GM18499 (cell line): Measurements from ENCODE around the gene MAMDC4.

ENCODE experiments used
- ATAC-seq: cut with Tn5 transposase; IDR thresholded peaks from one replicate; pipeline ENCODE4 v1.9.1; 2021; ENCODE audit warnings: moderate number of reproducible peaks; ENCODE audit not compliant: insufficient read depth, unreplicated experiment

The MAMDC4 gene

DNA sequence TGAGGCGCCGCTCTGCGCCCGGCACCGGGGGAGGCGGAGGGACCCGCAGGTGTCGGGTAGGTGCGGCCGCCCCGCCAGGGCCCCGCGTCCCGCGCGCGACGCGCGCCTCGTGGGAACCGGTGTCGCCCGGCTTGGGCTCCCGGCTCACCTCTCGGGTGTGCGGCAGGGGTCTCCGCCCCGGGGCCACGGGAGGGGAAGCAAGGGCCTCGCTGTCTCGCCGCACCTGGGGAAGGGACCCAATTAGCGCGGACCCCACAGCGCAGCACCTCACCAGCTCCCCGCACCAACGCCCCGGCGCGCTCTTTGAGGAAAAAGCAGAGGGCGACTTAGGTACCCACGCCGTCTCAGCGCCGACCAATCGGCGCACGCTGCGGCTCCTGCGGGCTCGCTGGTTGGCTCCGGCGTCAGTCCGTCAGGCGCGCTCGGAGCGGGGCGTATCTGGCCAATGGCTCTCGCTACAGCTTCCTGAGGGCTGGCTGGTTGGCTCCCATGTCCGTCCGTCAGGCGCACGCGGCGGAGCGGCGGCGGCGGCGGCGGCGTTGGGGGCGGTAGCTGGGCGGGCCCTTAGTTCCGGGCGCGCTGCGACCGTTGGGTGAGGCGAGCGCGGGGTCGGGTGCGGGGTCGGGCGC lies 33.9 kb downstream of the MAMDC4 start, which contains the start of gene TRAF2:
TSS of gene TRAF2 (plus strand) at position 567 of the 629 bp plus-strand sequence. CDS start 12,225 bp downstream, outside the sequence.
- ATAC-seq = peak; percentile 44

DNA sequence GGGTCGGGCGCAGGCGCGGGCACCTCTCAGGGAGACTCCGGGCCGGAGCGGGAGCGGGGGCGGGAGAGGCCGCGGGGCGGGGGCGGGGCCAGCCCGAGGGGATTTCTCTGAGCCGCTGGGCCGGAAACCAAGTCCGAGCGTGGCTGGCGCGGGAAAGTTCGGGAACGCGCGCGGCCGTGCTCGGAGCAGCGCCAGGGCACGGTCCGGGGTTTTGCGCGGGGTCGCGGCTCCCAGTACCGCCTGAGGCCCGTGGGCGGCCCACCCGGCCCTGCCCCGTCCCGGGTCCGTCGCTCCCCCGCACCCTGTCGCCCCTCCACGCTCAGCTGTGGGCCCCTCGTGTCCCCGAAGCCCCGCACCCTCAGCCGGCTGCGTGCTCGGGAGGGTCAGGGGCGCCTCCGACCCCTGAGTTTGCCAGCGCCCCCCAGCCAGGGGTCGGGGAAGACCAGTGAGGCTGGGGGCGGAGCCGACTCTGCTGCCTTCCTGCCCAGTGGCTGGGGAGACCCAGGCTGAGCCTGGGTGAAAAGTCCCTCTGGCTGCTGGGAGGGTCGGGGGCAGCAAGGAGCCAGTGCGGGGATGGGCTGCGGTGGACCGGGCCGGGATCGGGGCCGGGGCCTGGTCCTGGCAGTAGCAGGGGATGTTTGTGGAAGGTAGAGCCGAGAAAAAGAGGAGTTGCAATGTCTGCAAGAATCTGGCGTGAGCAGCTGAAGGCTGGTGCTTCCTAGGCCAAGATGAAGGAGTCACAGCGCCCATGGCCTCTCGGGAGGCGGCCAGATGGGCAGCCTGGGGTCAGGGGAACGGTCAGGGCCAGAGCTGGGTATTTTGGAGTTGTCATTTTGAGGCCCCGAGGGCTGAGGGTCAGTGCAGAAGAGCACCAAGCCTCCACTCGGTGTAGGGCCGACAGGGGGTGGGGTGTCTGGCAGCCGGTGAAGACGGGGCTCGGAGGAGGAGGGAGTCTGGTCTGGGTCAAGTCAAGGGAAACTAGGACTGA lies 34.8 kb downstream of the MAMDC4 start:
- ATAC-seq = no peak

DNA sequence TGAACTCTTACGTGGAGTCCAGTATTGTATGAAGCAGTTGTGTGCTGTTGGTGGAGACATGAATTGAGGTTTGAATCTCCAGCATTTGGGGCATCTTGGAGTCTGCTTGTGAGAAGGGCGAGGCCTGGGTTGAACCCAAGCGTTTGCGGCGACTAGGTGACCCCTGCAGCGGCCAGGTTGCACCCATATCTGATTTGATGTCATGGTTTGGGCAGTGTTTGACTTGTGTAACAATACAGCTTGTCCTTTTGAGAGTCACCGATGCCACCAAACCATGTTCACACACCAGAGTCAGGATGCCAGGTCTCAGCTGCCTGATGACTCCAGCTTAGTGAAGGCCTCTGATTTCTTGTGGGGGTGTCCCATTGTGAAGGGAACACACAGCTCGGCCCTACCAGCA lies 36.3 kb downstream of the MAMDC4 start:
- no peak for ATAC-seq

DNA sequence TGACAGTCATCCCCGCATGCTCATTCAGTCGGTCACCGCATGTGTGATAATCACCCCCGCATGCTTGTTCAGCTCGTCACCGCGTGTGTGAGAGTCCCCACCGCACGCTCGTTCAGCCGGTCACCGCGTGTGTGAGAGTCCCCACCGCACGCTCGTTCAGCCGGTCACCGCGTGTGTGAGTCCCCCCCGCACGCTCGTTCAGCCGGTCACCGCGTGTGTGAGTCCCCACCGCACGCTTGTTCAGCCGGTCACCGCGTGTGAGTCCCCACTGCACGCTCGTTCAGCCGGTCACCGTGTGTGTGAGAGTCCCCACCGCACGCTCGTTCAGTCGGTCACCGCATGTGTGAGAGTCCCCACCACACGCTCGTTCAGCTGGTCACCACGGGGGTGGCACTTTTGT lies 37.7 kb downstream of the MAMDC4 start:
- no peak for ATAC-seq

DNA sequence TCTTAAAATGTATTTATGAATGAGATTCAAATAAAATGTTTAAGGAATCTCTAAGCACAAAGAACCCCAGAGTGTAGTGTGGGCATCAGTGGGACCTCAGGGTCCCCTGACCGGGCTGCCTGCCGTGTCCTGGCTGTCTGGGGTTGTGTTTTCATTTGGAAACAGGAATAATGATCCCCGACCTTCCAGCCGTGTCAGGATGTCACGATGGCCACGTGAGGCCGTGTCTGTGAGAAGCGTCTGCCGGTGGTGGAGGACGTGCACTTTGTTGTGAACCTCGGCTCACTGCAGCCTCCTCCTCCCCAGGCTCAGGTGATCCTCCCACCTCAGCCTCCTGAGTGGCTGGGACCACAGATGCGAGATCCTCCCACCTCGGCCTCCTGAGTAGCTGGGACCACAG lies 38.5 kb downstream of the MAMDC4 start:
- ATAC-seq = no peak

DNA sequence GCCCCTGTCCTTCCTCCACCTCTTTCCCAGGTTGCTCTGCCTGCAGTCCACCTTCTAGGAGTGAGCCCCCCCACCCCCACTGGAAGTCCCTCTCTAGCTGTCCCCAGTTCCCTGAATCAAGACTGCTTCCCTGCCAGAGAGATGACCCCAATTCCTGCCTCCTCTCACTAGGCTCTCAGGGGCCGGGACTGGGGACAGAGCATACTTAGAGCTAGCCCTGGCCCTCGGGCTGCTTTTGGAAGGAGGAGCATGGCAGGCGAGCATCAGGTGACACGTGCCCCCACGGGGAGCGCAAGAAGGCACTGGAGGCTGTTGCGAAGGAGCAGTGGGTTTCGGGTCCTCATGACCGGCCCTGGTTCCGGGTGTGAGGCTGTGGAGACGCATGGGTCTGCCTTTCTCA lies 43.9 kb downstream of the MAMDC4 start:
- ATAC-seq = no peak

DNA sequence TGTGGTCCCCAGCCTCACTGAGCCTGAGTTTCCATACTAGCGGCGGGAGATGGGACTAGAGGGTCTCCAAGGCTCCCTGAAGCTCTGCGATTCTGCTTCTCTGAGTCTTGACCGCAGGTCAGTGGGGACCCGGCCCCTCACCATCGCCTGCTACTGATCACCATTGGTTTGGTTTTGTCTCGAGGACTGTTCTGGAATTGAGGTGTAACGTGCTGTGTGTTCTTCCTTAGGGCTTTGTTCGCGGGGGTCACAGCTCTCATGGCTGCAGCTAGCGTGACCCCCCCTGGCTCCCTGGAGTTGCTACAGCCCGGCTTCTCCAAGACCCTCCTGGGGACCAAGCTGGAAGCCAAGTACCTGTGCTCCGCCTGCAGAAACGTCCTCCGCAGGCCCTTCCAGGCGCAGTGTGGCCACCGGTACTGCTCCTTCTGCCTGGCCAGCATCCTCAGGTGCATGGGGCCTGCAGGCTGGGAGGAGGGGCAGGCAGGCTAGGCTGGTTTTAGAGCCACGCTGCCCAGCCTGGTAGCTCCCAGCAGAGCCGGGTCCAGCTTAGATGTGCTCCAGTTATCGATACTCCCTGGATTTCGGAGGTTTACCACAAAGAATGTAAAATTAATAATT lies 46.4 kb downstream of the MAMDC4 start:
- no peak for ATAC-seq

DNA sequence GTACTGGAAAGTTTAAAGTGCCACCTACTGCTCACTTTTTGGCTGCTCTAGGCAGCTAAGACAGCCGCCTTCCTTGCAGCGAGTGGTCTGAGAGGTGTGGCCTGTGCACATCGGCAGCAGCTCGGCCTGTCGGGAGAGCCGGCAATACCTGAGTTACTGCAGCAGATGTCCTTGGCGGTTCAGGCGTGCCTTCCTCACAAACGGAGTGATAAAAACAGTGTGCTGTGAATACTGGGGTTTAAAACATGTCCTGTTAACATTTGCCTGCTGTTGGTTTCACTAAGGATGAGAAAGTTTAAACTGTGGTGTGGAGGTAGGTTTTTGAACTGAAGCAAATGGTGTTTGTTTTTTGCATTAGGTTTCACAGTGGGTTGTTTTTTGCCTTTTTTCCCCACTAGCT lies 47.0 kb downstream of the MAMDC4 start:
- ATAC-seq = no peak

DNA sequence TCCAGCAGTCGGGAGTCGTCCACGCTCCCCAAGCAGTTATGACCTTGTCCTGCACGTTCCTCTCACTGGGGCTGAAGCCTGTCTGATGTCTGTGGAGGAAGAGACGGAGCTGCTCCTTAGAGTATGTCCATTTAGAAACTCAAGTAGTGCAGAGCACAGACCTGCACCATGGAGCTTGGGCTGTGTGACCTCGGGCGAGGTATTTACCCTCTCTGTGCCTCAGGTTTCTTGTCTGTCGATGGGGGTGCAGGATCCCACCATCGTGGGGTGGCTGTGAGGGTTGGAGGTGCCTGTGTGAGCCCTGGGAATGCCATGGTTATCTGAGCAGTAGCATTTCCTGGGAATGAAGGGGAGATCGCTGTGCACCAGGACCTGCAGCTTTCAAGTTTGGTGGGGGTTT lies 48.4 kb downstream of the MAMDC4 start:
- no peak for ATAC-seq

DNA sequence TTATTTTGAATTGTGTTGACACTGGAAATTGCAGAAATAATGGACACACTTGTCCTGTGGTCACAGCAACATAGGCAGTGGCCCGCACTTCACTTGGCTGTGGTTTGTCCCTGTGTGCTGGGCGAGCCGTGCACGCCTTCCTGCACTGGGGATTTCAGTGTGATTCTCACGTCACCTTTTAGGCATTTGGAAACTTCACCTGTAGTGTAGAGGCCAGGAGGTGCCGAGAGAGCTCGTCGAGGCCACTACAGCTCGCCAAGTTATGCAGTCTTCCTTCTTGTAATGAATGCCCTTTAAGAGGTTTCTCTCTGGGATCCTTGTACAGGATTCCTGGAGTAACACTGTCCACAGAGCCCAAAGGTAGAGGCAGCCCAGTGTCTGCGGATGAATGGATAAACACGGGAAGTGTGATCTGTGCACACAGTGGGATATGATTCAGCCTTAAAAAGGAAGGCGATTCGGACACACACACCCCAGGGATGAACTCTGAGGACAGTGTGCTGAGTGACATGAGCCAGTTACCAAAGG lies 48.9 kb downstream of the MAMDC4 start:
- ATAC-seq = no peak

DNA sequence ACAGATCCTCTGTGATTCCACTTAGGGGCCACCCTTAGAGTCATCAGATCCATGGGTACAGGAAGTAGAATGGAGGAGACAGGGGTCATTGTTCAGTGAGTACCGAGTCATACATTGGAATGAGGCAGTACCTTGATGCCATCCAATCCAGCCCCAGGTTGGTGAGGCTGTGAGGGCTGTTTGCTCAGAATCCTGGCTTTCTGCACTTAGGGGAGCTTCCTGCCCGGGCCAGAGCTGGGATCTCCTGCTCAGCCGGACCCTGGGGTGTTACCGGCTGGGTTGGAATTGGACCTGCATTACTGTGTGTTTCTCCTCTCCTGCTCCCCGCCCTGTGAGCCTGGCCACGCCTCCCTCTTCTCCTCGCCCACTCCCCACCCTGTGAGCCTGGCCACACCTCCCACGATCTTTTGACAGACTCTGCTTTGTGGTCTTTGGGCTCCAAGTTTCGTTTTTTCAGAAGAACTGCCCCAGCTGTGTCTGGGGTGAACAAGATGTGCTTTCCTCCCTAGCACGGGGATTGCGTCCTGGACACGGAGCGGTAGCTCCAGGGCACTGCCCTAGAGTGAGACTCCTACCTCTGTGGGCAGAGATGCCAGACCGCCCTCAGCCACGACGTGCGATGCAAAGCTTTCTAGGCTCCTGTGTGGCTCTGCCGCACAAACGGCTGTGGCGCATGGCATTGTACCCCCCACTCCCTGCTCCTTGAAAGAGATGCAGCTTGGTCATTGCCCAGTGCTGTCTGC lies 49.5 kb downstream of the MAMDC4 start:
- ATAC-seq = no peak

DNA sequence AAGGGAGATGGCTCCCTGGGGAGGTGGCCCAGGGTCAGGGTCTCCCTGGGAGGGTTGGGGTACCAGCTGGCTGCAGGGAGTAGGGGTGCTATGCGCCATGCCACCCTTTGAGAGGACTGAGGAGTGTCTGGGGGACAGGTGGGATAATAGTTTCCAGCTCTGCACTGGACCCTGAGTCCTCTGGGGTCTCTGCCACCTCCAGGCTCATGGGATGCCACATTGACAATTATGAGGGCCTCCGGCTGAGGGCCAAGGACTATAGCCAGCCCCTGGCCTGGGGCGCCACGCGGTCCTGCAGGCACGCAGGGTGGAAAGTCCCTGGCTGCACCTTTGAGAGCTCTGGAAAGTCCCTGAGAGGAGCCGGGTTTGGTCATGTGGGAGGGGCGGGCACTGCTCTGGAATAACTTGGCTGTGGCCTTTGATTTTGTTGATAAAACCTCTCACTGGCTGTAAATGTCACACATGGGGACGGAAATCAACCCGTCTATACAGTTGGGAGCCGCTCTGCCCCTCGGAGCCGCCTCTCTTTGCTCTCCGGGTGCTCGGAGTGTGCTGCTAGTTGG lies 50.2 kb downstream of the MAMDC4 start:
- ATAC-seq = no peak

DNA sequence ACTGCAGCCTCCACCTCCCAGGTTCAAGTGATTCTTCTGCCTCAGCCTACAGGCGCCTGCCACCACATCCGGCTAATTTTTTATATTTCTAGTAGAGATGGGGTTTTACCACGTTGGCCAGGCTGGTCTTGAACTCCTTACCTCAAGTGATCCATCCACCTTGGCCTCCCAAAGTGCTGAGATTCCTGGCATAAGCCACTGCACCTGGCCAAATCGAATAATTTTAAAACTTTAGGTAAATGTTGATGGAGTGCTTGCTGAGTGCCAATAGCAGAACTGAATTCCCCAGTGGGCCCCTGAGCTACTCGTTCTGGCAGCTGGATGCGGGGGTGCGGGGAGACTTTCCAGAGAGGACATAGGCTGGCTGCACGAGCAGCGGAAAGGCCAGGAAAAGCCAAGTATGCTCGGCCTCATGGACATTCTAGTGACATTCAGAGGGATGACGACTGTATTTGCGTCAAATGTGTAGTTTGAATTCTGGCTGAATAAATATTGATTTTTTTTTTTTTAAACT lies 51.0 kb downstream of the MAMDC4 start:
- ATAC-seq = no peak

DNA sequence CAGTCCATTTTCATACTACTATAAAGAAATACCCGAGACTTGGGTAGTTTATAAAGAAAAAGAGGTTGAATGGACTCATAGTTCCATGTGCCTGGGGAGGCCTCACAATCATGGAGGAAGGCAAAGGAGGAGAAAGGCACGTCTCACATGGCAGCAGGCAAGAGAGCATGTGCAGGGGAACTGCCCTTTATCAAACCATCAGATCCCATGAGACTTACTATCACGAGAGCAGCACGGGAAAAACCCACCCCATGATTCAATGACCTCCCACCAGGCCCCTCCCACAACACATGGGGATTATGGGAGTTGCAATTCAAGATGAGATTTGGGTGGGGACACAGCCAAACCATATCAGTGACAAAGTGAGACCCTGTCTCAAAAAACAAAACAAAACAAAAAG lies 54.1 kb downstream of the MAMDC4 start:
- no peak for ATAC-seq

DNA sequence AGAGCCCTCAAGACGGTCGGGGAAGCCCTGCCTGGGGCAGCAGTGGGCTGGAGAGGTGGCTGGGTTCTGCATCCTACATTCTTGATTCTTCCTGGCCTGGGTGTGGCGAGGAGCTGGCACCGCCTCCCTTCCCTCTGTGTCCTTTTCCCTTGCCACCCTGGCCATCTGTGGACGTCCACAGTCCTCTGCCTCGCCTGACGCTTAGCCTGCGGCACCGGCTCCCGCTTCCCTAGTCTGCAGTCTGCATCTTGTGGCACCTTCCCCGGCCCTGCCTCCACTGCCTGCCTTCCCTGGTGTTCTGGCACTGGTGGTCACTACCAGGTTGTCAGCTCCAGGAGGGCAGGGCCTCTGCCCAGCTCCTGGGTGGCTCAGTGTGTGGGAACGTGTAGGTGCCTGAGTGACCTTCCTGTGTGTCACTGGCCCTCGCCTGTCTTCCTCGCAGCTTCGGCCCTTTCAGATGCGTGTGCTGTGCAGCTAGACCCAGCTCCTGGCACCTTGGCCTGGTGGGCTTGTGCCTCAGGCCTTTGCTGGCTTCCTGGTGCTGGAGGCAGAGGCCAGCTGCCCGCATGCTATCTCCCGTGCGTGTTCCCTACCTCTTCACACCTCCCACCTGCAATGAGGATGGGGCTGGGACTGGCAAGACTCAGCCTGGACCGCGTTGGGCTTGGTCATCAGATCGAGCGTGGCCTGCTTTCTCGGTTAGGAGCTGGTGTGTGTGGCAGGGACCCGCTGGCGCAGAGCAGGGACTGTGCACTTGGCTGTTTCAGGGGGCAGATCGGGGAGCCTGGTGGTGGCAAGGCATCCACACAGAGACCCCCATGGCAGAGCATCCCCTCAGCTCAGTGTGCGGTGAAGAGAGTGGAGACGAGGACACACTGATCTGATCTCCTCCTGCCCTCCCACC lies 55.1 kb downstream of the MAMDC4 start:
- no peak for ATAC-seq
